ENCODE data around the gene HSPA8. TPM values are rescaled to one million over a fixed set of nuclear protein-coding genes. Genes with fewer than 3 reads are reported as not detected.

HSPA8 gene
- total RNA-seq, 6 experiments from 2014 or later: 1,520 to 2,256 (median 2,072) TPM

- Mint-ChIP-seq H3K4me1 (ENCODE audit: low read depth) (peaks cover 35% of the 10 kb centered on the region), H3K27me3 (ENCODE audit: insufficient read depth) (peaks cover 24% of the 10 kb centered on the region), H3K36me3 (ENCODE audit: low read depth) (peaks cover 19% of the 10 kb centered on the region), H3K27ac (peak overlapping the region; percentile 49), H3K9me3 (peaks cover 11% of the 10 kb centered on the region), H3K4me3 (peak overlapping the region; percentile 13; the same call in 1 of the 2 replicates)
- TF ChIP-seq, protein P1, sequence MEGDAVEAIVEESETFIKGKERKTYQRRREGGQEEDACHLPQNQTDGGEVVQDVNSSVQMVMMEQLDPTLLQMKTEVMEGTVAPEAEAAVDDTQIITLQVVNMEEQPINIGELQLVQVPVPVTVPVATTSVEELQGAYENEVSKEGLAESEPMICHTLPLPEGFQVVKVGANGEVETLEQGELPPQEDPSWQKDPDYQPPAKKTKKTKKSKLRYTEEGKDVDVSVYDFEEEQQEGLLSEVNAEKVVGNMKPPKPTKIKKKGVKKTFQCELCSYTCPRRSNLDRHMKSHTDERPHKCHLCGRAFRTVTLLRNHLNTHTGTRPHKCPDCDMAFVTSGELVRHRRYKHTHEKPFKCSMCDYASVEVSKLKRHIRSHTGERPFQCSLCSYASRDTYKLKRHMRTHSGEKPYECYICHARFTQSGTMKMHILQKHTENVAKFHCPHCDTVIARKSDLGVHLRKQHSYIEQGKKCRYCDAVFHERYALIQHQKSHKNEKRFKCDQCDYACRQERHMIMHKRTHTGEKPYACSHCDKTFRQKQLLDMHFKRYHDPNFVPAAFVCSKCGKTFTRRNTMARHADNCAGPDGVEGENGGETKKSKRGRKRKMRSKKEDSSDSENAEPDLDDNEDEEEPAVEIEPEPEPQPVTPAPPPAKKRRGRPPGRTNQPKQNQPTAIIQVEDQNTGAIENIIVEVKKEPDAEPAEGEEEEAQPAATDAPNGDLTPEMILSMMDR (IDR thresholded peaks at IDR 0.05): no peak
- no peak for DNase-seq
These were observed 3.7 kb upstream of the HSPA8 start for GRCh38 chr11:123065621-123066020.

GRCh38 chr11:123063826-123064657, 2.1 kb upstream of the HSPA8 start:
- Mint-ChIP-seq H3K4me3 (peak overlapping the region; percentile 100), H3K36me3 (ENCODE audit: low read depth) (peaks cover 35% of the 10 kb centered on the region), H3K27ac (peak overlapping the region; percentile 98), H3K9me3 (peaks cover 11% of the 10 kb centered on the region), H3K4me1 (ENCODE audit: low read depth) (peaks cover 50% of the 10 kb centered on the region), H3K27me3 (ENCODE audit: insufficient read depth) (peaks cover 33% of the 10 kb centered on the region)
- TF ChIP-seq, protein P1 (IDR thresholded peaks at IDR 0.05): no peak
- no peak for DNase-seq

DNA sequence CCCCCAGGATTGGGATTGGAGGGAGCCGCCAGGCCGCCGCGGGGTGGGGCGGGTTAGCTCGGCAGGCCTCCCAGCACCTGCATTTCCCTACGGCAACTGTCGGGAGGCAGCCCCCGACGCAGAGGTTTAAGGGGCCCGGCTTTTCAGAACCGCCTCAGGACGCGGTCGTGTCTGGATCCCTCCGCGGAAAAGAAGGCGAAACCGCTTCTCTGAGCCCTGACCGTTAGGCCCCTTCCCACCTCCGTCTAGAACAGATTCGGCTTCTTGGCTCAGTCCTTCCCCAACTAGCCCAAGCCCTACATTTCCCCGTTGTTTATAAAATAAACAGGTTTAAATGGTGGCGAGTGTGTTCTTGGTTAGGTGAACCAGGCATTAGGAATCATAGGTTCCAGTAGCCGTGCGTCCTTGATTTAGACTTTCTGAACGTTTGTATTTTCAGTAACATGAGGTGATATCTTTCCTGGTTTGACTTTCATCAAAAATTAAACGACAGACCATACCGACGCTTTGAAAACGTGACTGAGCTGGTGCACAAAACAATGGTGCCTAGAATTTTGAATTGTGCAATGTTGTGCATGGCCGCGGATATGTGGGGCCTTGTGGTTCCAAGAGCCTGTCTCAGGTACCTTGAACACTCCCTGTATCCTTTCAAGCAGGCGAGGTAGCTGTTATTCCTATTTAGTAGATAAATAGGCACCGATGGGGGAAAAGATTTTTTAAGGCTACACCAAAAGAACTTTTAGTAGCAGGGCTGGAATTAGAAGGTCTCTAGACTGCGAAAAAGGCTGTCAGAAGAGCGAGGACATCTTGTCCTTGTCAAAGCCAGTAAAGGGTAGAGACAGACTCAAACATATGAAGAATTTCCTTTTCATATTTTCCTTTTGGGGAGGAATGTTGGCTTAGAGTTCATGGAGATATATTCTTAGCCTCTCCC, 1.2 kb upstream of the HSPA8 start:
- Mint-ChIP-seq H3K4me1 (ENCODE audit: low read depth) (peaks cover 53% of the 10 kb centered on the region), H3K36me3 (ENCODE audit: low read depth) (peaks cover 38% of the 10 kb centered on the region), H3K4me3 (peak overlapping the region; percentile 100), H3K27ac (peak overlapping the region; percentile 98), H3K9me3 (peaks cover 11% of the 10 kb centered on the region), H3K27me3 (ENCODE audit: insufficient read depth) (peaks cover 37% of the 10 kb centered on the region)
- DNase-seq: peak; percentile 37
- TF ChIP-seq, protein P1 (IDR thresholded peaks at IDR 0.05): no peak

DNA sequence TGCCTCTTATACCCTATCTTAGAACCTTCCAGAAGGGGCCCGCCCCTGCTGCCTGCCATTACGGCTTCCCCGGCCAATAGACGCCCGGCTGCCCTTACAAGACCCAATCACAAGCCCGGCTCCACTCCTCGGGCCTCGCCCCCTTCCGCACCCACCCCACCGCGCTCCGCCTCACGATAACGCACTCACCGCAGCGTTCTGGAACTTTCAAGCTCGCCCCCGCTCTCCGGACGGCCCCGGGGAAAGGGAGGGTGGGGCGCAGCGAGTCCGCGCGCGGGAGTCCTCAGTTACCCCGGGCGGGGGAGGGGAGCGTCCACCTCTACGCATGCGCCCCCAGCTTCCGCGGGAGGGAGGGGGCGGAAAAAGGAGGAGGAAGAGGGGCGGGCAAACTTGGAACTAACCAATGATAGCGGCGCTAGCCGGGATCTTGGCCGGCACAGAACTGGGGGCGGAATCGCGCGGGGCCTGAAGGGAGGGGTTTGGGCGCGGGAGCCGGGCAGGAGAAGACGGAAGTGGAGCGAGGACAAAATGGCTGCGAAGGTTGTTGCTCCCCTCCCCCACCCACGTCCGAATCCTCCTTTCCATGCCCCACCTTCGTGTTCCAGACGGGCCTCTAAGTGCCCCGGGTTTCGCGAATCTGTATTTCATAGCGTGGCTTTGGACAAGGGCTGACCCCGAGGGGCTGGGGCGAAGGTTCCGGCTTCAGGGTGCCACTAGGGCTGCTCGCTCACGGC, 389 bp upstream of the HSPA8 start:
- H3K9me3 Mint-ChIP-seq: peaks cover 11% of the 10 kb centered on the region
- peaks cover 47% of the 10 kb centered on the region for H3K36me3 Mint-ChIP-seq (ENCODE audit: low read depth)
- peak overlapping the region; percentile 100 for H3K4me3 Mint-ChIP-seq
- H3K4me1 Mint-ChIP-seq (ENCODE audit: low read depth): peaks cover 61% of the 10 kb centered on the region
- peak overlapping the region; percentile 98 for H3K27ac Mint-ChIP-seq
- peak; percentile 99 for DNase-seq
- TF ChIP-seq, protein P1 (IDR thresholded peaks at IDR 0.05): no peak
- H3K27me3 Mint-ChIP-seq (ENCODE audit: insufficient read depth): peaks cover 37% of the 10 kb centered on the region

All from HFFc6 (cell line).